K562 (cell line): ENCODE measurements around the gene FGF22.
A peak's percentile ranks its signal among the peaks of the same experiment; 100 is the strongest.

Source experiments
- ESRRA ChIP-seq: fragments of 450-650 bp; IDR thresholded peaks from 2 replicates; pipeline ENCODE4 v1.6.1; 2014; ENCODE audit warnings: low read depth, mild to moderate bottlenecking, moderate library complexity, borderline replicate concordance
- MAZ ChIP-seq, 2 experiments: fragments of 450-650 bp in 1 of 2; sonication (generic) in 1 of 2; formaldehyde crosslinking; IDR thresholded peaks in 1 of 2; conservative IDR thresholded peaks in 1 of 2; 2 replicates each; pipeline versions ENCODE4 v1.4.0 to v1.5.0; 2020; ENCODE audit warnings: mild to moderate bottlenecking in 1 of 2, missing genetic modification reagents in 1 of 2
- PCBP1 ChIP-seq: fragments of 200-400 bp; formaldehyde crosslinking; IDR thresholded peaks from 2 replicates; pipeline ENCODE4 v1.6.1; 2018; ENCODE audit warnings: mild to moderate bottlenecking, low read depth, low read length; ENCODE audit not compliant: poor library complexity, severe bottlenecking
- RCOR1 ChIP-seq, 2 experiments: IDR thresholded peaks; 2 replicates each; pipeline ENCODE4 v1.6.1; 2012; ENCODE audit warnings: low read depth in 2 of 2, low read length in 2 of 2, borderline replicate concordance in 1 of 2, improper control_type of control experiment in 1 of 2
- TGIF2 ChIP-seq: sonication (generic); formaldehyde crosslinking; IDR thresholded peaks from 2 replicates; pipeline ENCODE4 v1.8.1; 2022; ENCODE audit warnings: mild to moderate bottlenecking, missing genetic modification reagents, moderate library complexity
- ZNF354B ChIP-seq: fragments of 250-450 bp; sonication (Bioruptor Pico); IDR thresholded peaks from 2 replicates; pipeline ENCODE4 v1.4.0; 2020
- ZNF561 ChIP-seq: fragments of 450-650 bp; formaldehyde crosslinking; conservative IDR thresholded peaks from 2 replicates; pipeline ENCODE4 v1.4.0; 2020; ENCODE audit warnings: mild to moderate bottlenecking, moderate library complexity
- ZNF785 ChIP-seq: fragments of 250-450 bp; sonication (Bioruptor Pico); IDR thresholded peaks from 2 replicates; pipeline ENCODE4 v1.4.0; 2020; ENCODE audit warnings: mild to moderate bottlenecking
- TF ChIP-seq, protein P1 (sequence below): IDR thresholded peaks from 2 replicates; pipeline ENCODE4 v1.6.1; 2011; ENCODE audit warnings: borderline replicate concordance, low read depth, mild to moderate bottlenecking, moderate library complexity, low read length; ENCODE audit not compliant: insufficient read depth, poor library complexity, severe bottlenecking
- TF ChIP-seq, protein P2 (sequence below): sonication (generic); formaldehyde crosslinking; IDR thresholded peaks from 2 replicates; pipeline ENCODE4 v1.8.1; 2022; ENCODE audit warnings: missing genetic modification reagents
- TF ChIP-seq, protein P3 (sequence below): IDR thresholded peaks from 2 replicates; pipeline ENCODE4 v1.6.1; 2016; ENCODE audit warnings: missing genetic modification characterization, missing compliant biosample characterization
- TF ChIP-seq, protein P4 (sequence below), 3 experiments: IDR thresholded peaks in 2 of 3; conservative IDR thresholded peaks in 1 of 3; 2 replicates each; pipeline ENCODE4 v1.5.1; 2011 to 2012; ENCODE audit warnings: low read length in 3 of 3, mild to moderate bottlenecking in 3 of 3, control low read depth in 2 of 3, improper control_type of control experiment in 1 of 3, inconsistent platforms in 1 of 3, low read depth in 1 of 3, mixed read lengths in 1 of 3, moderate library complexity in 1 of 3; ENCODE audit not compliant: insufficient read depth in 2 of 3

DNA sequence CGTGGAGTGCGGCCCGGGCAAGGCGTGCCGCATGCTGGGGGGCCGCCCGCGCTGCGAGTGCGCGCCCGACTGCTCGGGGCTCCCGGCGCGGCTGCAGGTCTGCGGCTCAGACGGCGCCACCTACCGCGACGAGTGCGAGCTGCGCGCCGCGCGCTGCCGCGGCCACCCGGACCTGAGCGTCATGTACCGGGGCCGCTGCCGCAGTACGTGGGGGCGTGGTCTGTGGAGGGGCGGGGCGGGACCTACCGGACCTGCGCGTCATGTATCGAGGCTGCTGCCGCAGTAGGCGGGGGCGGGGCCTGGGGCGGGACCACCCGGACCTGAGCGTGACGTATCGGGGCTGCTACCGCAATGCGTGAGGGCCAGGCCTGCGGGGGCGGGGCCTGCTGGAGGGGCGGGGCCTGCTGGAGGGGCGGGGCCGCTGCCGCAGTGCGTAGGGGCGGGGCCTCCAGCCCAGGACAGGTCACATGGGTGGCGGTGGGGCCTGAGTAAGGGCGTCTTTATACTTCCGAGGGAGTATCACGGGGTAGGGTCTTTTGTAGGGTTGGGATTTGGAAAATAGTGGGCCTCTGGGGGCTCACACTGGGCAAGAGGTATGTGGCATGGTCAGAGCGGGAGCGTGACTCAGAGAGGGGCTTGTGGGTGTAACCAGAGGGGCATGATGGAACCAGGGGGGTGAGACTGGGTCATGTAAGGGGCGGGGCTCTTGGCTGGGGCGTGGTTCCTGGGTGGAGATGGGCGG is 40.8 kb downstream of the FGF22 start:
- TF ChIP-seq ZNF561 (CRISPR knock-in tag) (no peak), MAZ (CRISPR knock-in tag; conservative IDR thresholded peaks at IDR 0.05 in 1 of 2, IDR thresholded peaks at IDR 0.05 in 1 of 2) (peak; percentile 7 to 9), PCBP1 (no peak), ZNF354B (CRISPR knock-in tag) (no peak), TGIF2 (CRISPR knock-in tag) (no peak), RCOR1 (IDR thresholded peaks at IDR 0.05; ENCODE audit: borderline replicate concordance in 1 of 2, low read depth in 2 of 2, low read length in 2 of 2) (peak in 1 of 2 experiments; percentile 65; a peak in 1 of 4 replicates), ZNF785 (CRISPR knock-in tag) (no peak), ESRRA (peak; percentile 61; the same call in 1 of the 2 replicates)
- TF ChIP-seq, protein P1, sequence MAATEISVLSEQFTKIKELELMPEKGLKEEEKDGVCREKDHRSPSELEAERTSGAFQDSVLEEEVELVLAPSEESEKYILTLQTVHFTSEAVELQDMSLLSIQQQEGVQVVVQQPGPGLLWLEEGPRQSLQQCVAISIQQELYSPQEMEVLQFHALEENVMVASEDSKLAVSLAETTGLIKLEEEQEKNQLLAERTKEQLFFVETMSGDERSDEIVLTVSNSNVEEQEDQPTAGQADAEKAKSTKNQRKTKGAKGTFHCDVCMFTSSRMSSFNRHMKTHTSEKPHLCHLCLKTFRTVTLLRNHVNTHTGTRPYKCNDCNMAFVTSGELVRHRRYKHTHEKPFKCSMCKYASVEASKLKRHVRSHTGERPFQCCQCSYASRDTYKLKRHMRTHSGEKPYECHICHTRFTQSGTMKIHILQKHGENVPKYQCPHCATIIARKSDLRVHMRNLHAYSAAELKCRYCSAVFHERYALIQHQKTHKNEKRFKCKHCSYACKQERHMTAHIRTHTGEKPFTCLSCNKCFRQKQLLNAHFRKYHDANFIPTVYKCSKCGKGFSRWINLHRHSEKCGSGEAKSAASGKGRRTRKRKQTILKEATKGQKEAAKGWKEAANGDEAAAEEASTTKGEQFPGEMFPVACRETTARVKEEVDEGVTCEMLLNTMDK = peak; percentile 98
- TF ChIP-seq, protein P2, sequence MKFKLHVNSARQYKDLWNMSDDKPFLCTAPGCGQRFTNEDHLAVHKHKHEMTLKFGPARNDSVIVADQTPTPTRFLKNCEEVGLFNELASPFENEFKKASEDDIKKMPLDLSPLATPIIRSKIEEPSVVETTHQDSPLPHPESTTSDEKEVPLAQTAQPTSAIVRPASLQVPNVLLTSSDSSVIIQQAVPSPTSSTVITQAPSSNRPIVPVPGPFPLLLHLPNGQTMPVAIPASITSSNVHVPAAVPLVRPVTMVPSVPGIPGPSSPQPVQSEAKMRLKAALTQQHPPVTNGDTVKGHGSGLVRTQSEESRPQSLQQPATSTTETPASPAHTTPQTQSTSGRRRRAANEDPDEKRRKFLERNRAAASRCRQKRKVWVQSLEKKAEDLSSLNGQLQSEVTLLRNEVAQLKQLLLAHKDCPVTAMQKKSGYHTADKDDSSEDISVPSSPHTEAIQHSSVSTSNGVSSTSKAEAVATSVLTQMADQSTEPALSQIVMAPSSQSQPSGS (CRISPR knock-in tag) = no peak
- TF ChIP-seq, protein P3, sequence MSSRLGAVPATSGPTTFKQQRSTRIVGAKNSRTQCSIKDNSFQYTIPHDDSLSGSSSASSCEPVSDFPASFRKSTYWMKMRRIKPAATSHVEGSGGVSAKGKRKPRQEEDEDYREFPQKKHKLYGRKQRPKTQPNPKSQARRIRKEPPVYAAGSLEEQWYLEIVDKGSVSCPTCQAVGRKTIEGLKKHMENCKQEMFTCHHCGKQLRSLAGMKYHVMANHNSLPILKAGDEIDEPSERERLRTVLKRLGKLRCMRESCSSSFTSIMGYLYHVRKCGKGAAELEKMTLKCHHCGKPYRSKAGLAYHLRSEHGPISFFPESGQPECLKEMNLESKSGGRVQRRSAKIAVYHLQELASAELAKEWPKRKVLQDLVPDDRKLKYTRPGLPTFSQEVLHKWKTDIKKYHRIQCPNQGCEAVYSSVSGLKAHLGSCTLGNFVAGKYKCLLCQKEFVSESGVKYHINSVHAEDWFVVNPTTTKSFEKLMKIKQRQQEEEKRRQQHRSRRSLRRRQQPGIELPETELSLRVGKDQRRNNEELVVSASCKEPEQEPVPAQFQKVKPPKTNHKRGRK (tag) = no peak
- TF ChIP-seq, protein P4, sequence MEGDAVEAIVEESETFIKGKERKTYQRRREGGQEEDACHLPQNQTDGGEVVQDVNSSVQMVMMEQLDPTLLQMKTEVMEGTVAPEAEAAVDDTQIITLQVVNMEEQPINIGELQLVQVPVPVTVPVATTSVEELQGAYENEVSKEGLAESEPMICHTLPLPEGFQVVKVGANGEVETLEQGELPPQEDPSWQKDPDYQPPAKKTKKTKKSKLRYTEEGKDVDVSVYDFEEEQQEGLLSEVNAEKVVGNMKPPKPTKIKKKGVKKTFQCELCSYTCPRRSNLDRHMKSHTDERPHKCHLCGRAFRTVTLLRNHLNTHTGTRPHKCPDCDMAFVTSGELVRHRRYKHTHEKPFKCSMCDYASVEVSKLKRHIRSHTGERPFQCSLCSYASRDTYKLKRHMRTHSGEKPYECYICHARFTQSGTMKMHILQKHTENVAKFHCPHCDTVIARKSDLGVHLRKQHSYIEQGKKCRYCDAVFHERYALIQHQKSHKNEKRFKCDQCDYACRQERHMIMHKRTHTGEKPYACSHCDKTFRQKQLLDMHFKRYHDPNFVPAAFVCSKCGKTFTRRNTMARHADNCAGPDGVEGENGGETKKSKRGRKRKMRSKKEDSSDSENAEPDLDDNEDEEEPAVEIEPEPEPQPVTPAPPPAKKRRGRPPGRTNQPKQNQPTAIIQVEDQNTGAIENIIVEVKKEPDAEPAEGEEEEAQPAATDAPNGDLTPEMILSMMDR (IDR thresholded peaks at IDR 0.05 in 2 of 3, conservative IDR thresholded peaks at IDR 0.05 in 1 of 3; ENCODE audit: insufficient read depth in 2 of 3, low read depth in 1 of 3, low read length in 3 of 3) = peak in 2 of 3 experiments; percentile 64 to 80; a peak in 4 of 6 replicates
